Esophagus muscularis mucosa (tissue), 3 donors: ENCODE measurements around the gene MXRA7.

Experiments used
- CTCF ChIP-seq, 3 experiments: fragments of 200-600 bp in 2 of 3; fragments of 450-650 bp in 1 of 3; sonication (generic) in 2 of 3; IDR thresholded peaks; one replicate each; pipeline ENCODE4 v1.5.1; 2017 to 2019; ENCODE audit warnings: antibody characterized with exemption in 3 of 3, mild to moderate bottlenecking in 2 of 3, moderate library complexity in 1 of 3
- POLR2A ChIP-seq: fragments of 450-650 bp; IDR thresholded peaks from one replicate; pipeline ENCODE4 v1.6.1; 2017; ENCODE audit warnings: antibody characterized with exemption, moderate library complexity, mild to moderate bottlenecking, low read depth

- TF ChIP-seq CTCF (IDR thresholded peaks at IDR 0.05) (no peak), POLR2A (no peak)
These were observed at the start of gene MXRA7 for GRCh38 chr17:76710863-76711611.
